Daoy (cell line): ENCODE measurements around the gene CLMN. TPM values are rescaled to one million over a fixed set of nuclear protein-coding genes. Genes with fewer than 3 reads are reported as not detected.

Source experiments
- DNase-seq: peaks from one replicate; pipeline ENCODE4 v3.0.0-alpha.2; 2015; ENCODE audit warnings: low read depth
- total RNA-seq: library from RNA; depleted of rRNA; stranded (reverse); fragments of >200 nt; shearing (Covaris generic); gene quantifications from 2 replicates; pipeline ENCODE4 v1.2.3, GENCODE V29; 2014

Gene CLMN
- total RNA-seq, 1 experiment from 2014 or later, result 3.5 TPM

GRCh38 chr14:95321693-95322455, 2.2 kb upstream of the CLMN start:
- no peak for DNase-seq

- no peak for DNase-seq
Observed at GRCh38 chr14:95320955-95321600, 1.4 kb upstream of the CLMN start.

DNA sequence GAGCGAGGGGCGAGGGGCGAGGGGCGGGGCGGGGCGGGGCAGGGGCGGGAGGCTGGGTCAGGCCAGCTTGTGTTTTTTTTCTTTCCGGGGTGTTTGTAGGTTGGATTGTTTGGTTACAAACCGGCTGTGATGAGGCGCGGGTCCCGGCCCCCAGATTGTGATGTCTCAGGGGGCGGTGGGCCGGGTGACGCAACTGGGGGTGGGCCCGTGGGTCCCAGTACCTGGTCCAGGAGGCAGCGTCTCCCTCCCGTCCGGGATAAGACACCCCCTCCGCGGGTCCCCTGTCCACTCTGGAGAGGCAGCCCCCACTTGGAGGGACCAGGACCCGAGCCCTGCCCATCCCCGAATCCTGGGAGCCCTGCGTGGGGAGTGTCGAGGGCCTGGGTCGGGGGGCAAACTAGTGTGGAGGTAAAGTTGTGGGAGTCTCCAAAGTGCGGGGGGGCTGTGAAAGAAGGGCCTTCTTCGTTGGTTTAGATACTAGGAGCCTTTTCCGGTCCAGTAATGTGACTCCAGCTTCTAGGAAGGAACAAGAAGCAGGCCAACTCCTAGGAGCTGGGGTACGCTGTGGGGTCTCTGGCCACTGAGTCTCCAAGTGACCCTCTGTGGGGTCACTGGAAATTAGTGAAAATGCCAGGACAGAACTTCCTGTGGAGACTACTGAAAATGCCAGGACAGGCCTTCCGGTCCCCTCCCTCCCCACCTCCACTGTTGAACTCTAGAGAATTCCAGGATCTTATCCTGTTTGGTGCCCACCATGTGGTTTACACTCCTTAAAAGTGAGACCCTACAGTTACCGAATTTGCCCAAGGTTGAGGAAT, 579 bp upstream of the CLMN start:
- no peak for DNase-seq

DNA sequence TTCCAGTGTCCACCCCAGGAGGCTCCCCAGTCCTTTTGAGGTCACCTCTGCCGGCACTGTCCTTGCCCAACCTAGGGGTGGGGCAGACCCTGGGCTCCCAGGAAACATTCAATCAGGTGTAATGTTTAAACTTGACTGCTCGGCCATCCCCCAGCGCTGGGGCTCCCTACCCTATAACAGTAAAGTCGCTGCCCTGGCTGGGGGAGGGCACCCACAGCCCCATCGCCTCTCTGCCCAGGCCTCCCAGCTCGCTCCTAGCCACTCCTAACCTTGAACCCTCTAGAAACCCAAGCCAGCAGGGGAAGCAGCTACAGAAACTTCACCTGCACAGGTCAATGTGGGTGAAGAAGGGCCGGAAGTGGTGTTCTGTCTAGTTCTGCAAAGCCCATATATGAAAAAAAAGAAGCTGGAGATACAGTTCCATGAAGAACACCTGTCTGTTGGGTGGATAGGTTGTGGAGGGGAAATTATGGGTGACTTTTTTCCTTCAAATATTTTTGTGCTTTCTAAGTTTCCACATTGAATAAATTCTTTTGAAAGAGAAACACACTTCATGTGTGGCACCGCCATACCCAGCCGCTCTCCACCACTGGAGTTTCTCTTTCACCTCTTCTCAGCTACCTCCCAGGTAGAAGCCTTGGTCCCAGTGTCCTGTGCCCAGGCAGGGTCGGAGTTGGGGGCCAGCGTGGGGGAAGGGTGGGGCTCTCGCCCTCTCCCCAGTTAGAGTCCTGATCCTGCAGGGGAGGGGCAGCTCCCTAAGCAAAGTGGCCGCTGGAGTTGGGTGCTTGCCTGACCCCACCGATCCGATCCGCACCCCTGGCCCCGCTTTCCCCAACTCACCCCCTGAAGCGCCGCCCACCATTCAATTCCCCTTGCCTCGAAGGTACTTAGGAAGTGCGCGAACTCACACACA, 1.1 kb downstream of the CLMN start:
- DNase-seq, result no peak

- DNase-seq, result no peak
Observed at GRCh38 chr14:95317817-95318343, 1.8 kb downstream of the CLMN start.

DNA sequence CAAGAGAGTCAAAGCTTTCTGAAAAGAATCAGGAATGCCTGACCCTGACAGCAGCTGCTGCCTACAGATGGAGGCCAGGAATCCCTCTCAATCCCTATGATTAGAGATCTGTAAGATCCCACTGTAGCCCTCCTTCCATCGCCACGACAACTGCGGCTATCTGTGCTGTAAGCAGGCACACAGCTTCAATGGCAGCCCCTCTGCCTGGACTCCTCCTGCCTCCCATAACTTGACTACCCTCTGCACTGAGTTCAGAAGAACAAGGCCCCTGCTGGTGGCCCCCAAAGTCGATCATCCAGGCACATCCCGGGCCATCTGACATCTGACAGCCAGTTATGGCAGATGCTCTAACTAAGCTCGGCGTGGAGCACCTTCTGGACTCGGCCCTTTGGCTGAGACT, 2.9 kb downstream of the CLMN start:
- no peak for DNase-seq

- DNase-seq, result no peak
Observed at GRCh38 chr14:95315579-95315978, 4.1 kb downstream of the CLMN start.

DNA sequence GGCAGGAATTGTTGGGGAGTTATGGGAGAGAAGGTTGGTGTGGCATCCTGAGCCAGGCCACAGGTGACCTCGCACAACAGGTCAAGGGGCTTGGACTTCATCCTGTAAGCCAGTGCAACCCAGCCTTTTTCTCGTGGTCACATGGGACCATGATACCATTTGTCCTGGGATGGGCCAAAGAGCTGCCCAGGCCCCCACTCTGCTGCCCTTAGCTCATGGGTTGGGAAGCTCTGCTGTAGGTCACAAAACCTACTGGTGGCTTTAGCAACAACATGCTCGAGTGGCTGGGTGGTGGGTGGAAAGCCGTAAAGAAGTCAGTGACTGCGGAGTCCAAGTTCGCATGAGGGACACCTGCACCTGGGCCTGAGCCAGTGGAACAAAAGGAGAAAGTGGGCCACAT, 4.6 kb downstream of the CLMN start:
- DNase-seq, result no peak

DNA sequence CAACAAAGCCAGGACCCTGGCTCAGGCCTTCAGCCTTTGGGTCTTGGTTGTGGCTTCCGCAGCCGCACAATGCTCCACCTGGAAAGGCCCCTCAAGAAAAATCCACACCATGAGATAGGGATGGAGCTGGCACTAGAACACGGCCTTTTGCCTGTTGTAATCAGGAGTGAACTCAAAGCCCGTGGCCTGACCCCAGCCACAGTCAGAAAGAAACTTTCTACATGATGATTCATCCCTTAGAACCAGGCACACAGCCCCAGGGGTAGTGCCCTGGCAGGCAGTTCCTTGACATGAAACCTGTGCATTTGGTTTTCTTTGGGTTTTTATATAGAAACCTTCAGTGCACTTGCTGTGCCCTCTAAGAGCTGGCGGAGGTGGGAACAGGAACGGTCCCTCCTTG, 5.1 kb downstream of the CLMN start:
- DNase-seq, result peak; percentile 74

- peak; percentile 66 for DNase-seq
Observed at GRCh38 chr14:95313707-95314106, 6.0 kb downstream of the CLMN start.

GRCh38 chr14:95313190-95313589, 6.5 kb downstream of the CLMN start:
- DNase-seq, result no peak

GRCh38 chr14:95312311-95312710, 7.4 kb downstream of the CLMN start:
- no peak for DNase-seq

- DNase-seq, result peak; percentile 80
Observed at GRCh38 chr14:95311752-95312151, 8.0 kb downstream of the CLMN start.

DNA sequence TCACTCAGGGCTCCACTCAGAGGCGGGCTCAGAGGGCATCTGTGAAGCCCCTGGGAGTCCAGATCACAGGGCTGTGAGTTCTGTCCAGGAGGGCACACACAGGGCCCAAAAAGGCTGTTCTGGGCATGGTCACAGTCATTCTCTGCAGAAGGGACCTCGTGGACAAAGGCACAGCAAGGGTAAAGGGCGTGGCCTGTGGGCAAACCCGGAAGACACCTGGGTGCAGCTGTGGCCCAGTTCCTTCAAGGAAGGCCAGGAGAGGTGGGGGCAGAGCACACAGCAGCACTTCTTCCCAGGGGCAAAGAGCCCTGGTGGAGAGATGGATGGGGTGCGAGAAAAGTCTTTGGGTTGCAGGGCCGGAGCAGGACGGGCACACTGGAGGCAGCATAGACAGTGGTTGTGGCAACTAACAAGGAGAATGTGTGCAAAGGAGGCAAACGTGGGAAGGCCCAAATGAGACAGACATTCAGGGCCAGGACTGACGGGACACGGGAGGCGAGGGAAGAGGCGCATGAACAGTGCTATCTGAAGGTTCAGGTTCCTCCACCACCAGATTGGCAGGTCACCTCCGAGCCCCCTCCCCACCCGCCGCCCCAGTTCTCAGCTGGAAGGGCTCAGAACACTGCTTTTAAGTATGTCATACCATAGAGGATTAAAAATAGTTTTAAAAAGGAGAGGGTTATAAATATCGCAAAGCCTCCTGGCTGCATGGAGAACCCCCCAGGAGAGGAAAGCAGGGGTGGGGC, 8.9 kb downstream of the CLMN start:
- no peak for DNase-seq

GRCh38 chr14:95309261-95310051, 10.3 kb downstream of the CLMN start:
- no peak for DNase-seq

GRCh38 chr14:95308073-95308472, 11.6 kb downstream of the CLMN start:
- DNase-seq, result no peak

GRCh38 chr14:95307402-95308041, 12.2 kb downstream of the CLMN start:
- DNase-seq, result no peak

- no peak for DNase-seq
Observed at GRCh38 chr14:95305940-95306339, 13.8 kb downstream of the CLMN start.

GRCh38 chr14:95305145-95305544, 14.6 kb downstream of the CLMN start:
- no peak for DNase-seq
